GM18526 (cell line): ENCODE measurements around the gene ADD1.

Experiments used
- POLR2A ChIP-seq: IDR thresholded peaks from 3 replicates; pipeline ENCODE4 v1.6.1; 2011; ENCODE audit not compliant: insufficient read length; ENCODE audit errors: extremely low read depth

ADD1 gene

DNA sequence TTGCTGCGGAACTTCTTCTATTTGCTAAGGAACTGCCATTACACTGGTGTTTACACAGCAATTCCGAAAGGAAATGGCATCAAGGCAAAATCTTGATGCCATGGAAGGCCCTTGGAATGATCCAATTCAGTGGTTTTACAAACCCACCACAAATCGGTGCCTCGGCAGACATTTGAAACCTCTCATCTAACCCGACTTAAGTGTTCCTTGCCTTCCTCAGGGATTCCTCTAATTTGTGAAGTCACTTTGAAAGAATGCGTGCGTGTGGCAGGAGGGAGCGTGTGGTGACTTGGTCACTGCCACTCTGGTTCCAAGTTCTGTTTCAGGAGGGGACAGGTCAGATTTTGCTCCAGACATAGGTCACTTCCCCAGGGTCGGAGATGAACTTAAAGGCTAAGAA, 114.8 kb downstream of the ADD1 start:
- no peak for TF ChIP-seq POLR2A

DNA sequence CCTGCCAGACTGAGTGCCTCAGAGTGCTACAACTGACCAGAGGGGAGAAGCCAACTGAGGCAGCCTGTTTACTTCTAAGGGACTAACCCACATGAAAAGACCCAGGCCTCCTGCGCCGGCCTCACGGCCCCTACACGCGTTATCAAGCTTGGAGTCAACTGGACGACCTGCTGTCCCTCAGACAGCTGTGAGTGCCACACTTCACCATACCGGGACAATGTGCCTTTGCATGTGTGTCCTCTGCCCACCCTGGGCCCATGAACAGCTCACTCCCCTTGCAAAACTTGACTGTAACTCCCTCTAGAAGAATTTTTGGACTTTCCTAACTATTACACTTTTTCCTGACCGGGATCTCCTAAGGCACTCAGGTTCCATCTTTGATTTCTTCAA, 117.8 kb downstream of the ADD1 start:
- no peak for TF ChIP-seq POLR2A

DNA sequence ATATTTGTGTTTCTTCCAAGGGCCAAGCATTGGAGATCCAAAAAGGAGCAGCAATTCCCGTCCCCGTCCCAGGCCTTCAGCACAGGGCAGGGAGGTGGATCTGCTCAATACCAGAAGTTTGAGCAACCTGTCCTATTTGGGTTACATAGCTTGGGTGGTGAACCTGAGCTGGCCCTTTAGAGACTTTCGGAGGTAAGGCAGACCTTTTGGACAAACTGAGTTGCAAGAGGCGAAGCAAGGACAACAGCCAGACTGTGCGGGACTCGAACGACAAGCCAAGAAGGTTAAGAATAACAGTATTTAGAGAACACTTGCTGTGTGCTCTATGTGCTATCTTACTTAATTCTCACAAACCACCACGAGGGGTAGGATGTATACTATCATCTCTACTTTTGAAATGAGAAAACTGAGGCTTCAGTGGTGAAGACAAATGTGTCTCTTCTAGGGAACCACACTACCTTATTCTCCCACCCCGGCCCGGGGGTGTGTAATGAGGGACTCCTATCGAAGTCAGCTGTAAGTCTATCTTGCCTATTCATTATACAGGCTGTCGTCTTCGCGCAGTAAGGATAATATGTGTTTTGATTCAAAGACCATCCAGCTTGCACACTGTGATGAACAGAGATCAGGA, 118.3 kb downstream of the ADD1 start:
- TF ChIP-seq POLR2A = no peak

DNA sequence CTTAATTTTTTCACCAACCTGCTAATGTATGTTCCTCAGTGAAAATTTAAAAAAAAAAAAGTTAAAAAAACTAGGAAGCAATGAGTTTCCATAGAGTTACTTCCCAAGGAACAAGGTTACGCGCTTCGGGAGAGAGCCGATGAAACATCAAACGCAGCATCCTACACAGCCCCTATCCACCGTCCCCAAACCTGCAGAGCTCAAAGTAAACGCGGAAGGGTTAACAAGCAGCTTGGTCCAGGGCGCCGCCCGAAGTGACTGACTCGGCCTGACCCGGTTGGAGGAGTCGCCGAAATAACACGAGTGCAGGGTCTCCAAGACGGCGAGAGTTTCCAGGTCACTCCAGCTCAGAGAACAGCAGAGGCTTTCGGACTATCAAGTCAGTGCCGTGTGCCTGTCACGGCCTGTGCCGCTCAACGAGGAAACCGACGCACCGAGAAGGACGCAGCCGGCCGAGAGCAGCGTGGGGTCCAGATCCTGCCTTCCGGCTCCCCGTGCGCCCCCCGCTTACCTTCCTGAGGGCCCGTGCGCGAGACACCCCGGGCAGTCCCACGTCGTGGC, 119.0 kb downstream of the ADD1 start:
- TF ChIP-seq POLR2A = no peak

DNA sequence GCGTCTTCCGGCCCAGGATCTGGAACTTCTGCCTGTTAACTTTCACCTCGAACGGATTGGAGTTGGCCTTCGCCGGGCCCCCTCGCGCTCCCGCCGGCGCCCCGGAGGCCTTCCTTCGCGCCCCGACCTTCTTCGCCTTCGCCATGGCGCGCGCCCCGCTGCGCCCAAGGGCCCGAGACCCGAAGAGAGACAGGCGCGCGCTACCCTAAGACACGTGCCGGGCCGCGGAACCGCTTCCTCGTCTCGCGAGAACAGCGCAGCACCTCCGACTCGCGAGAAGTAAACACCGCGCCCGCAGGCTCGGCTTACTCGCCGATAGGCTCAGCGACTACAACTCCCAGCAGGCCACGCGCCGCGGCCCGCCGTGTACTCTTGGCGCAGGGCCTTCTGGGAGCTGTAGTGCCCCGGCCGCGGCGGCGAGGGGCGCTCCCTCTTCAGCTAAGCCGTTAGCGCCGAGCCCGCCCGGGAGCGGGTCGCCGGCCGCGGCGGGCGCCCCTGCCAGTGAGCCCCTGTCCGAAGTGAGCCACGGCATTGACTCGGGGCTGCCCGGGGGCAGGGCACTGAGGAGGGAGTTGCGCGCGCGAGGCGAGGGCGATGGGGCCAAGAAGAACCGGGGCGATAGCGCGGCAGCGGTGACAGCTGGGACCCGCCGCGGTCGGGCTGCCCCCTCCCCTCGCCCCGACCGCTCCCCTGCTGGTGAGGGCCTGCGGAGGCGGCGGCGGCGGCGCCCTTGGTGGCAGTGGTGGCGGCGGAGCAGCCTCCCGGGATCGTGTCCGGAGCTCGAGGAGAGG, 119.7 kb downstream of the ADD1 start, which contains the start of the genes GRK4 and NOP14:
Gene GRK4 (plus strand): TSS at position 397 of the 791 bp plus-strand sequence. CDS start 500 bp downstream, outside the sequence.
Gene NOP14 (minus strand): TSS at position 232 of the 791 bp plus-strand sequence. CDS start 87 bp downstream, at position 145.
- peak; percentile 82 for TF ChIP-seq POLR2A

DNA sequence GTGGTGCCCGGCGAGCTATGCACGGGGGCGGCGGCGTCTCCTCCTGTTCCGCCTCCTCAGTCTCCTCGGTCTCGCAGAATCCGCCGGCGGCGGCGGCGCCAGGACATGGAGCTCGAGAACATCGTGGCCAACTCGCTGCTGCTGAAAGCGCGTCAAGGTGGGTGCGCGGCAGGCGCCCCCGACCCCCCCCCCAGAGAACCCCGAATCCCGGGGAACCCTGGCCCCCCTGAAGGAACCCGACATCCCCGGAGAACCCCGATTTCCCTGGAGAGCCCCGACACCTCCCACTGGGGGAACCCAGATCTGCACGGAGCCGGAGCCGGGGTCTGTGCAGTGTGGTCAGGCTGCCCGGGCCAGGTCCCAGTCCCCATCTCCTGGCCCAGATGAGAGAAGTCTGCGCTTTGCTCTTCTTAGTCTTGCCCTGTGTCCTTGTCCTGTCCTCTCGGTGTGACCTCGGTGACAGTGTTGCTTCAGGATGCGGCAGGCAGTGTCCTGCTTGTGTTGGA, 120.4 kb downstream of the ADD1 start:
- no peak for TF ChIP-seq POLR2A

DNA sequence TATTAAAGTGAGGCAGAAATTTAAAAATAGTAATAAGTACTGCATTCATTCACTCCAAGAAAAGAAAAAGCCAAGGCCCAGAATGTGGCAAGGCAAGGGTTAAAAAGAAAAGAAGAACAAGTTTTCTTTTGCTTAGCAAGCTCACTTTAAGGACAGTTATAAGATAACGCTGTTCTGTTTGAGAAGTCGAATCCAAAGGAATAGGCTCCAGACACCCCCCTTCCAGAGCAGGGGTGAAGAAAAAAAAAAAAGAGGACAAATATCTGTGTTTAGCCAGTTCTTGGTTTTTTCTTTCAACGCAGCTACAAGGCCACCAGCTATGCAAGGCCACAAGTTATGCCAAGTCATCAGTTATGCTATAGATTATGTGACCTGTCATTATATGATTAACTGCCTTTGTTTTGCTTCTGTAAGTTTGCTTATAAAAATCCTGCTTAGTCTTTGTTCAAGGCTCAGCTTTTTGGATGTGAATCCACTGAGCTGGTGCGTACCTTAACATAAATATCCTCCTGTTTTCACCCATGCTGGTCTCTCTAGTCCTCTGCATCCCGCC, 121.1 kb downstream of the ADD1 start:
- TF ChIP-seq POLR2A = no peak

DNA sequence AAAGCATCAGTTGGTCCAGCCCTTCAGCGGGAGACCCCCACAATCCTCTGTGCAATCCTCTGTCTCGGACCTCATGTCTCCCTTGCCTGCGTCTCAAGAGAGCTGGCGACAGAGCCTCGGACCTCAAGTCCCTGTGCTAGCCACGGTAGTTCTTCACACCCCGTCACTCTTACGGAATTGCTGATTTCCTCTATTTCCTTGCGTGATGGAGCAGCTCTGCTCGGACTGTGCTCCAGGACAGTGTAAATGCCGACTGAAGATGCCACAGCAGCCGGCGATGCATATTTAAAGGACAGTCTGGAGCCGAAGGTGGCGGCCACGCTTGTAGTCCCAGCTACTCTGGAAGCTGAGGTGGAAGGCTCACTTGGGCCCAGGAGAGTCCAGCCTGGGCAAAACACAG, 121.6 kb downstream of the ADD1 start:
- TF ChIP-seq POLR2A = no peak

DNA sequence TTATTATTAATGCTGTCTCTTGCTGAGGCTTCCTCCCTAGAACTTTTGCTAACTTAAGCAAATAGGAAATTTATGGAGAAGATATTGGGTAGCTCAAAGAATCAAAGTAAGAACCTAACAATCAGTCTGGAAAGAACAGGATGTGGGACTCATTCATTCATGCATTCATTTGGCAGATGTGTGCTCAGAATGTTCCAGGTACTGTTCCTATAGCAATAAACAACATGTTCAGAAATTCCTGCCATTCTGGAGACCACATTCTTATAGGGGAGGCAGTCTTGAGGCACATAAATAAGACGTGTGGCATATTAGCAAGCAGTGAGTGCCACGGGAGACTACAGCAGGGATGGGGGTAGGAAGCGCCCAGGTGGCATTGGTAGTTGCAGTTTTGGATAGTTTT, 124.7 kb downstream of the ADD1 start:
- TF ChIP-seq POLR2A = no peak

DNA sequence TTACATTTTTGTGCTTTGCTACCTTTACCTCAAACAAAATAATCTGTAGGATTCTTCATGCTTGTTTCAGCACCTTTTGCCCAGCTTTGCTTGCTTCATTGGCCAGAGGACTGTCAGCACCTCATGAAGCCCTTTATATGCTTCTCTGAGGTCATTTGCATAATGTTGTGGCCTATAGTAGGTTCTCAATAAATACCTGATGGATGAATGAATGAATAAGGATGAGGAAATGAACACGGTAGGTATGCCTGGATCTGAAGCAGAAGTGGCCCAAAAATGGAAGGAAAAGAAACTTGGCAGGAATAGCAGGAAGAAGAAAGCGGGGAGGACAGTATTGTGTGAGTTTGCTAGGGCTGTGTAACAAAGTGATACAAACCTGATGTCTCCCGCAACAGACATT, 127.6 kb downstream of the ADD1 start:
- TF ChIP-seq POLR2A = no peak

DNA sequence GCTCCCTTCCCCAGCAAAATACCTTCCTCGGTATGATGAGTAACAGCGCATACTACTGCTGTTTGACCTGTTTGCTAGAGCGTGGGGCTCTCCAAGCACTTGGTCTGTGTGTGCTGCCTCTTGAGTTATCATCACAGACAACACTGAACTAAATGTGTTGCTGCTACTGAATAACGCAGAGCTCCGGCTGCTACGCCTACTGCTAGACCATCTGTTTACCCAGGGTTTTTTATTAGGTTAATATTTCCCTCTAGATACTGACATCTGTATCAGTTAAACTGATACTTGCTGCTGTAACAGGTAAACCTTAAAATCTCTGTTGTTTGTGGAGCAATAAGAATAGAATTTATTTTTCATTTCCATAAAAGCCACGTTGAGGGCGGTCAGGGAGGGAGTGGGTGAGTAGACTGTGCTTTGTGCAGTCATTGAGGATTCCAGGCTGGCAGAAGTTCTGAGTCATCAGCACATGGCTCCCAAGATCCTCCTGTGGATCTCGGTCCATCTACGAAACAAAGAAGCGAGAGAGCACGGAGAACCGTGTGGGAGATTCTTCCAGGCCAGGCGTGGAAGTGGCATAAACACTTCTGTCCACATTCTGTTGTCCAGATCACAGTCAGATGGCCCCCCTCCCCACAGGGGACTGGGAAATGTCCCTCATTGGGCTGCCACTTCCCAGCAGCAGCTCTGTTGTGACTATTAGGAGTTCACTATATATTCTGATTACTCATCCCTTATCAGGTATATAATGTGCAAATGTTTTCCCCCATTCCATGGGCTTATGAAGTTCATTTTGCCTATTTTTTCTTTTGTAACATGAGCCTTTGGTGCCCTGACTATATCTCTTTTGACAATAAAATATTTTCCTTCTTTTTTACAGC, 133.8 kb downstream of the ADD1 start:
- TF ChIP-seq POLR2A = no peak
